GM21717 (cell line): ENCODE results near the gene SAAL1.

ENCODE experiments used
- ATAC-seq: cut with Tn5 transposase; IDR thresholded peaks from one replicate; pipeline ENCODE4 v1.9.1; 2021; ENCODE audit warnings: mild to moderate bottlenecking, moderate library complexity; ENCODE audit not compliant: unreplicated experiment

The SAAL1 gene

DNA sequence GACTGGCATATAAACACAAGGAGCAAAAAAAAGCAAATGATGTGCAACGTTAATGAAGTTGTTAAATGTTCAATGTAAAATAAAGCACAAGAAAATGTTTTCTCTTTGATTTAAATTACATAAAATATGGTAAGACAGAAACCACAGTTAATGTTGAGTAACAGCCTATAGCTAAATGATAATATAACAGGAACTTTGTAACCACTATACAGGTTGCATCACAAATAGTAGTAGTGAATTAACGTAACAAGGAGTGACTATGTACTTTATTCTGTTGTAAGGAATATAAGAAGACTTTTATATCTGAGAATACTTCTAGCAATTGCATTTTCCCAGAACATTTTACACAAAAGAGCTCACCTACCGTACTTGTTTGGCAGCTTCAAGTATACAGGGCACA, 16.9 kb downstream of the SAAL1 start:
- no peak for ATAC-seq

DNA sequence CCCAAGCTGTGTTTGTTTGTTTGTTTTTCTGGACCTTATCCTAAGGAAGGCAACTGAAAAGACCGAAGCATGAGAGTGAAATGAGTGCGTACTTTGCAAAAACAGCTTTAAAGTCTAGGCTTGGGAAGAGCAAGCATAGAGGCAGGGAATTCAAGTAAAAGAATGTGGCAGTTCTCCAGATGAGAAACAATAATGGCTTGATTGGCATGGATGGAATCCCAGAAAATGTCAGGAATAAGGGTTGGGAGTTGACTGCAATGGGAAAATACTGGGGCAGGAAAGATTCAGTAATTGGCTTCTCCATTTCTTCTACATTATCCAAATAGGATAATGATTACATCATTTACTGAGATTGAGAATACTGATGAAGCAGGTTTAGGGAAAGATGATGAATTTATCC, 17.5 kb downstream of the SAAL1 start:
- ATAC-seq = no peak

DNA sequence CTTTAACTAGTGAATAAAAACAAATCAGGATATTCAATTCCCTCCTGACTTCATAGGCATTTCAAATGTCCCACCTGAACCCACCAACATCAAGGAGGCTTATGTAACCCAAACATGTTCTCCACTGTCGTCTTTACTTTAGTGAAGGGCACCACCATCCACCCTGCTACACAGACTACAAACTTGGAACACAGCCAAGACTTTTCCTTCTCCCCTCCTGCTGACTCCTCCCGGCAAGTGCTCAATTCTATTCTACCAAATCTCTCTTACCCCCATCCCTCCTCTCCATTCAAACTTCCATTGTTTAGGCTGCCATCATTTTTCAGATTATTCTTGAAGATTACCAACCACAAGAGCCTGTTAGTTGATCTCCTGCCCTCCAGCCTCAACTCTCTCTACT, 24.3 kb downstream of the SAAL1 start:
- ATAC-seq = no peak

DNA sequence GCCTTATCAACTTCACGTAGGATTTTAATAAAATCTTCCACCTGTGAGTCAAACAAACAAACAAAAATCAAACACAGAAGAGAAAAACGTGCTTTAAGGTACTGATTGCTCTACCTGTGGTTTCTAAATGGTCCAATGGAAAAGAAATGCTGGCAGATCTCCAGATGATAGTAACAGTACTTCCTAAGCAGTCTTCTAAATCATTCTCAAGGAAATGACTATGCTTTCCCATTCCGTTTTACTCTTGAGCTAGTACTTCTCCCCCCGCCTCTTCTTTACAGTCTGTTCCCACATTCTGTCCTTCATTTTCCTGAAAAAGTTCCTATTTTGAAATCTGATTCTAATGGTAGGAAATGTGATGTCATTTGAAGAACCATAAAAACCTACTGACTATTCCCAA, 25.4 kb downstream of the SAAL1 start:
- no peak for ATAC-seq

DNA sequence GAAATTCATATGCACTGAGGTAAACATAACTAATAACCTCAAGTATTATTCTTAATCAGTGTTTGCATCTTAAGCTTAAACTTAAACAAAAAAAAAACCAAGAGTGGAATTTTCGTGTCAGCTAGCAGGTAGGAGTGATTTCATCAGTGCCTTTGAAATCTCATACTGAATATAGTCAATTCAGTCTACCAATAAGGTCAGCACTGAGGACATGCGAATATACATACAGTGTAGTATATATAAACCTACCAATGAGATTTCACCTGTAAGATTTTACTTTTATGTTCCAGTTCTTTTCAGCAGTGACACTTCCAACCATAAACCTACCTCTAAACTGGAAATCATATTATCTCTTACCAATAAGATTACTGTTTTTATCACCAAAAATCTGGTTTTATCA, 27.0 kb downstream of the SAAL1 start:
- no peak for ATAC-seq

DNA sequence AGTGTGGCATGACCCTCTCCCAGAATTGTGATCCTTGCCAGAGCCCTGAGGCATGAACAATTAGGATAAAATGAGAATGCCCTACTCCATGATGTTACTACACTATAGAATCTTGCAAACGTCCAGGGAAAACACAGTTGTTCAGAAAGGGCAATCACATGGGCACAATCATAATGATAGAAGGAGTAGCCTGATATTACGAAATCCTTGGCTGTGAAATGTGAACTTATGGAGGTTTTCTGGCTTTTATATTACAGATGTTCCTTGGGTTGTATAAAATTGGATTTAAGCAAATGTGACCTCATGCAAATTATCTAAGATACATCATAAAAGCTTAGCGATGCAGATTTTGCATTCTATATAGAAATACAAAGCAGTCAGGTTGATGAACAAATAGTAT, 30.4 kb downstream of the SAAL1 start:
- ATAC-seq = no peak

- no peak for ATAC-seq
These were observed 34.7 kb downstream of the SAAL1 start for GRCh38 chr11:18071098-18071705.

DNA sequence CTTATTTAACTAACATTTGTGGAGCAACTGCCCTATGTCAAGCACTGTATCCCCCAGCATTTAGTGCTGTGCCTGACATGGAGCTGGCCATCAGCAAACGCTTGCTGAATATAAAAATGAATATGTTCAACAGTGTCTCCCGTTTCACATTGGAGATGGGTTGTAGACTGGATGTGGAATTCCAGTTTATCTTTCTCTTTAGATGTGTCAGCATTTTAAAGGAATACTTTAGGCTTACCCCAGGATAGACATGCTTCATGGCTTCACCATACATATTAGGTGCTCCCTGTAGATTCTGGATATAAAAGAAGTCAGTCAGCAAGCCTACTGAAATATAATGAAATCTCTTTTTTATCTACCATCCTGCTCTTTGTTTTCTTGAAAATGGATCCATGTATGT, 38.5 kb downstream of the SAAL1 start:
- ATAC-seq = no peak

GRCh38 chr11:18066626-18067025, 39.3 kb downstream of the SAAL1 start:
- no peak for ATAC-seq

DNA sequence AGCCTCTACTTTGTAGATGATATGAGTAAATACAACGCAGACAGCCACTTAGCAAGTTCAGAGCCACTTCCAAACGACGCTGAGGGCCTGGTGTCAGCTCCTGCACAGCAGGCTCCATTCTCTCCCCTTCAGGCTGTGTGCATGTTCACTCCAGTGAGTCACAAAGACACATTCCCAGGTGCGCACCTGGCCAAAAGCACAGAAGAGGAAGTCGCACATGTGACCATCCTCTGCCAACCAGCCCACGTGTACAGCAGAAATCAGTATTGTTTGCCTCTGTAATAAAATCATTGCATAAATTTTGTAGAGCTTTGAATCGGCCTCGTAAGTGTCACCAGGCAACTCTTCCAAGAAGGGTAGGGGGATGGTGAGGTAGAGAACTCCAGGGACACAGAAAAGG, 40.3 kb downstream of the SAAL1 start:
- ATAC-seq = no peak

- no peak for ATAC-seq
These were observed 41.3 kb downstream of the SAAL1 start for GRCh38 chr11:18064450-18065054.

GRCh38 chr11:18063862-18064434, 41.9 kb downstream of the SAAL1 start:
- ATAC-seq = no peak

GRCh38 chr11:18063125-18063524, 42.8 kb downstream of the SAAL1 start:
- no peak for ATAC-seq

DNA sequence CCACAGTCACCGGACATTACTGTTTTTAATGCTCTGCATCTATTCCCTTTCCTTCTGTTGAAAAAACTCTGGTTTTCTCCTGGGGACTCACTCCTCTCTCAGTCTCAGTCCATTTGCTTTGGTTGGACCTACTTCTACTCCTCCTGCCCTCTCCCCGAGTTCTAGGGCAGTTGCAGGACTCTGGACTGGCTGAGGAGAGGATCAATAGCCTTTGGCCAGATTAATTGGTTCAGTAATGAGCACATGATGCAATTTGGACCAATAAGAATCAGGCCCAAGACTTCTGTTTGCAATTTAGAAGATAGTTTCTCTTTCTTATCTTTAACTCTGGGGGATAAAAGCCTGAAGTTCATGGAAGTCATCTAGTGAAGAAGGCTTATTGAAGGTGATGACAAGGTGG, 44.5 kb downstream of the SAAL1 start:
- no peak for ATAC-seq

DNA sequence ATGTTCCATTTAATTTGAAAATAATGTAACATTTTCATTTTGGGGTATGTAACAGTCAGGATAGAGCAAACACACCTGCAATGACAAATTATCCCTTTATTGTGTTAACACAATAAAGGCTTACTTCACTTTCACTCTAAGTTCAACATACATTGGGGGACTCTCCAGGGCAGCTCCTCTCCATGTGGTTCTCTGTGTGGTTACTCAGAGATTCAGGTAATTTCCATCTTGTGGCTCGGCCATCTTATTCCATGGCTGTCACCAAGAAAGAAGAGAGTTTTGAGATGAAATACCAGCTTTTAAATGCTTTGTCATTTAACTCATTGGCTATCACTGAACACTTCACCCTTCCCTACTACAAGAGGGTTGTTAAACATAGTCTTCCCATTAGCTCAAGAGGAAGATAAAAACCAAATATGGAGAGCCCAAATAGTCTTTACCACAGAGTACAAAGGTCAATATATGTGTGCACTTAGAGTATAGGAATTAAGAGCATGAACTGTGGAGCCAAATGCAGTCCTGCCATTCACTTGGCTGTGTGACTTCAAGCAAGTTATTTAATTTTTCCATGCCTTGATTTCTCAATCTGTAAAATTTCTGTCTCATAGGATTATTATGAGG, 49.2 kb downstream of the SAAL1 start:
- no peak for ATAC-seq

- ATAC-seq = no peak
These were observed 51.3 kb downstream of the SAAL1 start for GRCh38 chr11:18054511-18055103.

- no peak for ATAC-seq
These were observed 55.0 kb downstream of the SAAL1 start for GRCh38 chr11:18050848-18051247.

- ATAC-seq = no peak
These were observed 59.6 kb downstream of the SAAL1 start, which contains the start of gene TPH1 for GRCh38 chr11:18046116-18046777. TSS of gene TPH1 (minus strand) at chr11:18046269. CDS start at chr11:18040762, 5,507 bp downstream.

DNA sequence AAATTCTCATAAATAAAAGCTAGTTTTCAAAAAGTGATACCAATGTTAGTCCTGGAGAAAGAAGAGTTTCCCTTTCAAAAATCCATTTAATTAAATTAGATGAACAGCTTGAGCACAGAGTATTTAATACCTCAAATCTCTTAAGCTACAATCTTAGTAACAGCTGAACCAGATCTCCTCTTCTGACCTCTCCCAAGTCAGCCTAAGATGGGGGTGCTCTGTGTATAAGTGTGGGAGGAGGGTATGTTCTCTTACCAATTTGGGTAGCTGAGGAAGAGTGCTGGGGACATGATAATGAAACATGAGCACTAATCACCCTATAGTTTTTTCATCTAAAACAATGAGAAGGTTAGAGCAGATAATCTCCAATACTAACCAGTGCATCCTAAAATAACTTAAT, 69.4 kb downstream of the SAAL1 start:
- ATAC-seq = no peak
